PC-9 (cell line): ENCODE results near the gene CD6. TPM values are rescaled to one million over a fixed set of nuclear protein-coding genes. Genes with fewer than 3 reads are reported as not detected.

Experiments used
- BruUV-seq: library from RNA; stranded (reverse); fragments of 400-500 nt; replicated peaks from 2 replicates; lab custom pipeline; 2021; lab: Mats Ljungman, UMichigan
- CTCF ChIA-PET: fragments of 300-600 bp; sonication (Branson Sonifier 250); formaldehyde crosslinking; loops from one replicate; lab custom pipeline; 2022; ENCODE audit warnings: antibody characterized with exemption; lab: Charles Lee
- POLR2A ChIA-PET: fragments of 300-600 bp; sonication (Branson Sonifier 250); formaldehyde crosslinking; loops from one replicate; lab custom pipeline; 2022; ENCODE audit warnings: antibody characterized with exemption; ENCODE audit not compliant: unreplicated experiment; lab: Charles Lee
- DNase-seq, 2 experiments: peaks; one replicate each; pipeline versions ENCODE4 v3.0.0 to v3.0.0-alpha.2; 2015 to 2022; ENCODE audit warnings: mixed read lengths in 1 of 2
- H2AFZ ChIP-seq: fragments of 200-600 bp; sonication (generic); 2 replicates; pipeline ENCODE4 v1.8.1; 2017; ENCODE audit warnings: antibody characterized with exemption
- H3F3A ChIP-seq: fragments of 200-600 bp; sonication (generic); 2 replicates; pipeline ENCODE4 v1.8.1; 2017; ENCODE audit warnings: antibody characterized with exemption, mild to moderate bottlenecking, low read depth; ENCODE audit not compliant: insufficient read depth
- H3K27ac ChIP-seq: fragments of 200-600 bp; sonication (generic); 2 replicates; pipeline ENCODE4 v1.6.1; 2016; ENCODE audit warnings: mixed run types
- H3K27me3 ChIP-seq: fragments of 200-600 bp; sonication (generic); 2 replicates; pipeline ENCODE4 v1.6.1; 2016; ENCODE audit warnings: low read depth, mixed run types; ENCODE audit not compliant: insufficient read depth
- H3K36me3 ChIP-seq: fragments of 200-600 bp; sonication (generic); 2 replicates; pipeline ENCODE4 v1.6.1; 2016; ENCODE audit warnings: low read depth, mixed run types
- H3K4me1 ChIP-seq: fragments of 200-600 bp; sonication (generic); replicated peaks from 2 replicates; pipeline ENCODE4 v1.6.1; 2016; ENCODE audit warnings: mixed run types; ENCODE audit not compliant: insufficient read depth
- H3K4me2 ChIP-seq: fragments of 200-600 bp; sonication (generic); 2 replicates; pipeline ENCODE4 v1.6.1; 2017; ENCODE audit warnings: mixed run types
- H3K4me3 ChIP-seq: fragments of 200-600 bp; sonication (generic); 2 replicates; pipeline ENCODE4 v1.6.1; 2016; ENCODE audit warnings: mixed run types
- H3K79me2 ChIP-seq: fragments of 200-600 bp; sonication (generic); 2 replicates; pipeline ENCODE4 v1.6.1; 2017; ENCODE audit warnings: low read depth, mixed run types
- H3K9me2 ChIP-seq: fragments of 200-600 bp; sonication (generic); 2 replicates; pipeline ENCODE4 v1.8.1; 2017; ENCODE audit warnings: mild to moderate bottlenecking; ENCODE audit not compliant: insufficient read depth
- H3K9me3 ChIP-seq: fragments of 200-600 bp; sonication (generic); 2 replicates; pipeline ENCODE4 v1.8.1; 2016; ENCODE audit warnings: low read depth; ENCODE audit not compliant: insufficient read depth
- H4K20me1 ChIP-seq: fragments of 200-600 bp; sonication (generic); 2 replicates; pipeline ENCODE4 v1.8.1; 2017; ENCODE audit not compliant: insufficient read depth
- EZH2 ChIP-seq: fragments of 200-600 bp; sonication (generic); IDR thresholded peaks from 2 replicates; pipeline ENCODE4 v1.8.0; 2017; ENCODE audit warnings: antibody characterized with exemption, low read depth
- intact Hi-C: fragments of 100-400 bp; cut with micrococcal nuclease; formaldehyde crosslinking; loops from one replicate; pipeline ENCODE4 v1.10.0; 2022; ENCODE audit not compliant: unreplicated experiment
- total RNA-seq: library from RNA; stranded (reverse); gene quantifications from 2 replicates; pipeline ENCODE4 v1.2.3, GENCODE V29; 2021
- TF ChIP-seq, protein P1 (sequence below): fragments of 200-600 bp; sonication (generic); conservative IDR thresholded peaks from 2 replicates; pipeline ENCODE4 v1.6.1; 2017; ENCODE audit warnings: mixed run types, antibody characterized with exemption, mild to moderate bottlenecking, moderate library complexity

Gene CD6
- total RNA-seq, 1 experiment from 2014 or later = 0.74 TPM

DNA sequence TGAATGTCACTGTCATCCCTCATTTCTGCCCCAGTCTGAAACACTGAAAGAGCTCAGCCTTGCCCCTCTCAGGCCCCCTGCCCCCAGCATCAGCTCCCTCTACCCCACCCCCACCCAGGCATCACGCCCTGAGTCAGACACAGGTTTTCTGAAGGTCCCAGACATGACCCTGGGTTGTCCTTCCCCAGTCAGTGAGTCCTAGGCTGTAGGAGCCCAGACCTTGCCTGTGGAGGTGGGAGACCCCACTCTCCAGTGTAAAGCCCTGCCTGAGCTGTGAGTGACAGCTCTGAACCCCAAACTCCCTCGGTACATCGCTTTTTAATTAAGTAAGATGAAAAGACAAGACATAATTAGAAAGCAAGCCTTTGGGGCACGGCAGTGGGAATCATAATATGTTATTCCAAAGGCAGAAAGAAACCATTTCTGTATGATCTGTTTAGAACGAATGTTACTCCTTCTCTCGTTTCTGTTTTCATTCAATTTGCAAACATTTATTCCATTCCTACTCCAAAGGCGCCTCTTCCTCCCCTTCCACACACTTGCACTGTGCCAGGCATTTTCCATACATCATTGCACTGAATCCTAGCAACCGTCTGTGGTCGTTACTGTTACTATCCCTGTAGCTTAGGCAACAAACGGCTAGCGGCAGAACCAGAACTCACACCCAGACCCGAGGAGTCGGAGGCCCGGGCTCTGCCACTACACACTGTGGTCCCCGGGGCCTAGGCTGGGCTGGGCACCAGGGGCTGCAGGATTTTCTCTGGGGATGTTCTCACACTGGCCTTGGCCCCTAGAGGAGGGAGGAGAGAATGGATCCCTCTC, 63.4 kb downstream of the CD6 start:
- DNase-seq = no peak
- CTCF ChIA-PET = no interaction called here
- Histone ChIP-seq H3K4me2 (no peak overlapping the region), H2AFZ (no peak overlapping the region), H4K20me1 (no peaks in the 10 kb centered on the region), H3K36me3 (no peaks in the 10 kb centered on the region), H3K9me3 (no peaks in the 10 kb centered on the region), H3F3A (no peaks in the 10 kb centered on the region), H3K9me2 (no peaks in the 10 kb centered on the region), H3K79me2 (no peaks in the 10 kb centered on the region), H3K27ac (no peak overlapping the region), H3K27me3 (no peaks in the 10 kb centered on the region), H3K4me1 (no peaks in the 10 kb centered on the region), H3K4me3 (no peak overlapping the region)
- TF ChIP-seq, protein P1, sequence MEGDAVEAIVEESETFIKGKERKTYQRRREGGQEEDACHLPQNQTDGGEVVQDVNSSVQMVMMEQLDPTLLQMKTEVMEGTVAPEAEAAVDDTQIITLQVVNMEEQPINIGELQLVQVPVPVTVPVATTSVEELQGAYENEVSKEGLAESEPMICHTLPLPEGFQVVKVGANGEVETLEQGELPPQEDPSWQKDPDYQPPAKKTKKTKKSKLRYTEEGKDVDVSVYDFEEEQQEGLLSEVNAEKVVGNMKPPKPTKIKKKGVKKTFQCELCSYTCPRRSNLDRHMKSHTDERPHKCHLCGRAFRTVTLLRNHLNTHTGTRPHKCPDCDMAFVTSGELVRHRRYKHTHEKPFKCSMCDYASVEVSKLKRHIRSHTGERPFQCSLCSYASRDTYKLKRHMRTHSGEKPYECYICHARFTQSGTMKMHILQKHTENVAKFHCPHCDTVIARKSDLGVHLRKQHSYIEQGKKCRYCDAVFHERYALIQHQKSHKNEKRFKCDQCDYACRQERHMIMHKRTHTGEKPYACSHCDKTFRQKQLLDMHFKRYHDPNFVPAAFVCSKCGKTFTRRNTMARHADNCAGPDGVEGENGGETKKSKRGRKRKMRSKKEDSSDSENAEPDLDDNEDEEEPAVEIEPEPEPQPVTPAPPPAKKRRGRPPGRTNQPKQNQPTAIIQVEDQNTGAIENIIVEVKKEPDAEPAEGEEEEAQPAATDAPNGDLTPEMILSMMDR = no peak
- no peak for TF ChIP-seq EZH2
- no TSS peak for BruUV-seq
- POLR2A ChIA-PET = no interaction called here
- intact Hi-C loops = no loop called here

DNA sequence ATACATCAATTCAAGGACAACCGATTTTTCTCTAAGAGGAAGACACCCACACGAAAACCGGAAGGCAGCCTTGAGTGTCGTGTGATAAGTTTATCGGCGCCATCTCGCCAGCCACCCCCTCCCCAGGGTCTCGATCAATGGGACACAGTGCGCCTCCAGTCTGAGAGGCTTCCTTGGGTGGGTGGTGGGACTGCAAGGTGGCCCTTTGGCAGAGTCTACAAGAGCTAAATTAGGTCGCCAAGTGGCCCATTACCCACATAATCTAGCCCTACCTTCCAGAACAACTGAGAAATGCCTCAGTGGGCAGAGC, 64.0 kb downstream of the CD6 start:
- H3K4me2 ChIP-seq = no peak overlapping the region
- CTCF ChIA-PET = no interaction called here
- H3K9me2 ChIP-seq = no peaks in the 10 kb centered on the region
- no TSS peak for BruUV-seq
- H3K27ac ChIP-seq = no peak overlapping the region
- H3K79me2 ChIP-seq = no peaks in the 10 kb centered on the region
- DNase-seq = no peak
- H4K20me1 ChIP-seq = no peaks in the 10 kb centered on the region
- no peaks in the 10 kb centered on the region for H3K9me3 ChIP-seq
- no peaks in the 10 kb centered on the region for H3F3A ChIP-seq
- no peaks in the 10 kb centered on the region for H3K27me3 ChIP-seq
- no peaks in the 10 kb centered on the region for H3K4me1 ChIP-seq
- no peak overlapping the region for H3K4me3 ChIP-seq
- H3K36me3 ChIP-seq = no peaks in the 10 kb centered on the region
- no peak for TF ChIP-seq EZH2
- TF ChIP-seq, protein P1 = no peak
- intact Hi-C loops = no loop called here
- H2AFZ ChIP-seq = no peak overlapping the region
- POLR2A ChIA-PET = no interaction called here

GRCh38 chr11:61037441-61038093, 66.1 kb downstream of the CD6 start:
- TF ChIP-seq EZH2 = no peak
- TF ChIP-seq, protein P1 = no peak
- BruUV-seq = no TSS peak
- Histone ChIP-seq H2AFZ (no peak overlapping the region), H3K27me3 (no peaks in the 10 kb centered on the region), H3K4me2 (no peak overlapping the region), H3K27ac (no peak overlapping the region), H4K20me1 (no peaks in the 10 kb centered on the region), H3K79me2 (no peaks in the 10 kb centered on the region), H3K9me2 (no peaks in the 10 kb centered on the region), H3K36me3 (no peaks in the 10 kb centered on the region), H3K9me3 (no peaks in the 10 kb centered on the region), H3F3A (no peaks in the 10 kb centered on the region), H3K4me1 (no peaks in the 10 kb centered on the region), H3K4me3 (no peak overlapping the region)
- POLR2A ChIA-PET = no interaction called here
- CTCF ChIA-PET = no interaction called here
- no peak for DNase-seq
- intact Hi-C loops = no loop called here
